HepG2 (cell line): ENCODE data around the gene GRAMD1A. TPM values are rescaled to one million over a fixed set of nuclear protein-coding genes. Genes with fewer than 3 reads are reported as not detected.

Experiments used
- CEBPG ChIP-seq: IDR thresholded peaks from 2 replicates; pipeline ENCODE4 v1.6.1; 2016
- DPF2 ChIP-seq: sonication (generic); formaldehyde crosslinking; IDR thresholded peaks from 2 replicates; pipeline ENCODE4 v1.4.0; 2020; ENCODE audit warnings: mild to moderate bottlenecking, low read depth, missing genetic modification reagents, borderline replicate concordance
- FOSL1 ChIP-seq: sonication (generic); formaldehyde crosslinking; IDR thresholded peaks from 2 replicates; pipeline ENCODE4 v1.9.0; 2021; ENCODE audit warnings: missing genetic modification reagents, borderline replicate concordance
- FOXC1 ChIP-seq: sonication (generic); formaldehyde crosslinking; IDR thresholded peaks from 2 replicates; pipeline ENCODE4 v1.8.0; 2022; ENCODE audit warnings: mild to moderate bottlenecking, missing genetic modification reagents, borderline replicate concordance
- HNRNPK ChIP-seq: fragments of 200-400 bp; formaldehyde crosslinking; IDR thresholded peaks from 2 replicates; pipeline ENCODE4 v1.6.1; 2018; ENCODE audit warnings: low read length, low read depth, moderate library complexity, mild to moderate bottlenecking; ENCODE audit not compliant: poor library complexity, severe bottlenecking
- KIAA2018 ChIP-seq: sonication (generic); formaldehyde crosslinking; IDR thresholded peaks from 2 replicates; pipeline ENCODE4 v1.5.0; 2020; ENCODE audit warnings: mild to moderate bottlenecking, missing genetic modification reagents, borderline replicate concordance
- MAX ChIP-seq: IDR thresholded peaks from 2 replicates; pipeline ENCODE4 v1.6.1; 2012; ENCODE audit warnings: inconsistent platforms
- REPIN1 ChIP-seq: sonication (generic); formaldehyde crosslinking; IDR thresholded peaks from 2 replicates; pipeline ENCODE4 v1.8.0; 2022; ENCODE audit warnings: missing genetic modification reagents, low read depth, mild to moderate bottlenecking, borderline replicate concordance
- RFXAP ChIP-seq: sonication (generic); formaldehyde crosslinking; IDR thresholded peaks from 2 replicates; pipeline ENCODE4 v1.4.0; 2020; ENCODE audit warnings: missing genetic modification reagents, borderline replicate concordance
- SP1 ChIP-seq, 2 experiments: fragments of 450-650 bp in 1 of 2; sonication (generic) in 1 of 2; formaldehyde crosslinking in 1 of 2; IDR thresholded peaks; 2 replicates each; pipeline versions ENCODE4 v1.4.0 to v1.6.1; 2016 to 2020; ENCODE audit warnings: missing genetic modification reagents in 1 of 2
- ZNF101 ChIP-seq: sonication (generic); formaldehyde crosslinking; IDR thresholded peaks from 2 replicates; pipeline ENCODE4 v1.4.0; 2020; ENCODE audit warnings: mild to moderate bottlenecking, low read depth, missing genetic modification reagents, borderline replicate concordance
- ZNF292 ChIP-seq: sonication (generic); formaldehyde crosslinking; IDR thresholded peaks from 2 replicates; pipeline ENCODE4 v1.8.1; 2022; ENCODE audit warnings: mild to moderate bottlenecking, low read depth, missing genetic modification reagents, borderline replicate concordance
- ZNF609 ChIP-seq: sonication (generic); formaldehyde crosslinking; IDR thresholded peaks from 2 replicates; pipeline ENCODE4 v1.4.0; 2020; ENCODE audit warnings: mild to moderate bottlenecking, missing genetic modification reagents, borderline replicate concordance
- ZNF773 ChIP-seq: sonication (generic); formaldehyde crosslinking; IDR thresholded peaks from 2 replicates; pipeline ENCODE4 v1.4.0; 2020; ENCODE audit warnings: missing genetic modification reagents, borderline replicate concordance
- ZNF816 ChIP-seq: sonication (generic); formaldehyde crosslinking; IDR thresholded peaks from 2 replicates; pipeline ENCODE4 v1.8.0; 2022; ENCODE audit warnings: missing genetic modification reagents, mild to moderate bottlenecking, borderline replicate concordance
- ZNF879 ChIP-seq: sonication (generic); formaldehyde crosslinking; IDR thresholded peaks from 2 replicates; pipeline ENCODE4 v1.8.1; 2023; ENCODE audit warnings: missing genetic modification reagents
- polyA plus RNA-seq, 8 experiments: library from polyadenylated mRNA; depleted of rRNA in 3 of 8; stranded (reverse) in 7 of 8; unstranded in 1 of 8; fragments of >200 nt; fragmentation: Illumina TruSeq in 4 of 8; extraction: Trizol in 4 of 8; gene quantifications; 2 replicates each; pipeline versions ENCODE4 v1.2.1 to v1.2.3, GENCODE V29; 2011 to 2016; ENCODE audit warnings: low read depth in 4 of 8, missing spikeins in 1 of 8, mixed read lengths in 1 of 8; ENCODE audit not compliant: insufficient read depth in 1 of 8
- total RNA-seq, 5 experiments: library from RNA; depleted of rRNA; stranded (reverse); fragments of >200 nt; fragmentation: Illumina TruSeq; extraction: Trizol; gene quantifications; 2 replicates each; pipeline ENCODE4 v1.2.3, GENCODE V29; 2016; ENCODE audit warnings: low read depth in 1 of 5

GRAMD1A gene
- total and polyA plus RNA-seq, 2 of the 13 experiments (the other 11 are each of a cell fraction or from before 2014, with no cell fraction given), result 14.7 to 181 TPM

- no peak for TF ChIP-seq ZNF816 (CRISPR knock-in tag)
- no peak for TF ChIP-seq ZNF879 (CRISPR knock-in tag)
- TF ChIP-seq FOXC1 (CRISPR knock-in tag), result peak; percentile 38; the same call in 1 of the 2 replicates
- no peak for TF ChIP-seq REPIN1
- no peak for TF ChIP-seq ZNF773 (CRISPR knock-in tag)
- no peak for TF ChIP-seq DPF2
- no peak; the same call in 1 of the 2 replicates for TF ChIP-seq MAX
- TF ChIP-seq HNRNPK, result no peak
- no peak for TF ChIP-seq FOSL1 (CRISPR knock-in tag)
- no peak; the same call in 1 of the 2 replicates for TF ChIP-seq RFXAP (CRISPR knock-in tag)
- no peak for TF ChIP-seq SP1 (IDR thresholded peaks at IDR 0.05)
- TF ChIP-seq SP1 (CRISPR knock-in tag; IDR thresholded peaks at IDR 0.05), result no peak
- no peak for TF ChIP-seq KIAA2018 (CRISPR knock-in tag)
- no peak for TF ChIP-seq CEBPG (CRISPR knock-in tag)
- TF ChIP-seq ZNF101 (CRISPR knock-in tag), result no peak
- no peak for TF ChIP-seq ZNF292 (CRISPR knock-in tag)
- TF ChIP-seq ZNF609 (CRISPR knock-in tag), result no peak
Observed at GRCh38 chr19:35042056-35042730, 42.1 kb downstream of the GRAMD1A start (continued).
